Gastrocnemius medialis (tissue), 4 donors: ENCODE measurements around the gene ZNF860.

Source experiments
- POLR2A ChIP-seq, 2 donors: fragments of 450-650 bp; IDR thresholded peaks; one replicate each; pipeline ENCODE4 v1.6.1; 2017; ENCODE audit warnings: antibody characterized with exemption in 2 of 2, mild to moderate bottlenecking in 2 of 2, moderate library complexity in 2 of 2
- TF ChIP-seq, protein P1 (sequence below), 5 experiments: fragments of 450-650 bp in 3 of 5; fragments of 200-600 bp in 2 of 5; sonication (generic) in 2 of 5; IDR thresholded peaks in 4 of 5; conservative IDR thresholded peaks in 1 of 5; 1 replicate in 4 of 5; 2 replicates in 1 of 5; pipeline ENCODE4 v1.5.1; 2016 to 2019; ENCODE audit warnings: antibody characterized with exemption in 5 of 5, mild to moderate bottlenecking in 3 of 5, moderate library complexity in 3 of 5

GRCh38 chr3:31978553-31978952 lies 3.0 kb upstream of the ZNF860 start:
- TF ChIP-seq, protein P1, sequence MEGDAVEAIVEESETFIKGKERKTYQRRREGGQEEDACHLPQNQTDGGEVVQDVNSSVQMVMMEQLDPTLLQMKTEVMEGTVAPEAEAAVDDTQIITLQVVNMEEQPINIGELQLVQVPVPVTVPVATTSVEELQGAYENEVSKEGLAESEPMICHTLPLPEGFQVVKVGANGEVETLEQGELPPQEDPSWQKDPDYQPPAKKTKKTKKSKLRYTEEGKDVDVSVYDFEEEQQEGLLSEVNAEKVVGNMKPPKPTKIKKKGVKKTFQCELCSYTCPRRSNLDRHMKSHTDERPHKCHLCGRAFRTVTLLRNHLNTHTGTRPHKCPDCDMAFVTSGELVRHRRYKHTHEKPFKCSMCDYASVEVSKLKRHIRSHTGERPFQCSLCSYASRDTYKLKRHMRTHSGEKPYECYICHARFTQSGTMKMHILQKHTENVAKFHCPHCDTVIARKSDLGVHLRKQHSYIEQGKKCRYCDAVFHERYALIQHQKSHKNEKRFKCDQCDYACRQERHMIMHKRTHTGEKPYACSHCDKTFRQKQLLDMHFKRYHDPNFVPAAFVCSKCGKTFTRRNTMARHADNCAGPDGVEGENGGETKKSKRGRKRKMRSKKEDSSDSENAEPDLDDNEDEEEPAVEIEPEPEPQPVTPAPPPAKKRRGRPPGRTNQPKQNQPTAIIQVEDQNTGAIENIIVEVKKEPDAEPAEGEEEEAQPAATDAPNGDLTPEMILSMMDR (IDR thresholded peaks at IDR 0.05 in 4 of 5, conservative IDR thresholded peaks at IDR 0.05 in 1 of 5), result no peak
- no peak for TF ChIP-seq POLR2A (IDR thresholded peaks at IDR 0.05)
